SIG-M5 treated with dmso at 0.1 percent for 504 hours (cell line): Measurements from ENCODE around the gene DMBX1.
A peak's percentile ranks its signal among the peaks of the same experiment; 100 is the strongest.

Experiments used
- DNase-seq: peaks from one replicate; lab custom pipeline; 2025; ENCODE audit not compliant: unreplicated experiment; lab: John Stamatoyannopoulos, UW

Gene DMBX1

DNA sequence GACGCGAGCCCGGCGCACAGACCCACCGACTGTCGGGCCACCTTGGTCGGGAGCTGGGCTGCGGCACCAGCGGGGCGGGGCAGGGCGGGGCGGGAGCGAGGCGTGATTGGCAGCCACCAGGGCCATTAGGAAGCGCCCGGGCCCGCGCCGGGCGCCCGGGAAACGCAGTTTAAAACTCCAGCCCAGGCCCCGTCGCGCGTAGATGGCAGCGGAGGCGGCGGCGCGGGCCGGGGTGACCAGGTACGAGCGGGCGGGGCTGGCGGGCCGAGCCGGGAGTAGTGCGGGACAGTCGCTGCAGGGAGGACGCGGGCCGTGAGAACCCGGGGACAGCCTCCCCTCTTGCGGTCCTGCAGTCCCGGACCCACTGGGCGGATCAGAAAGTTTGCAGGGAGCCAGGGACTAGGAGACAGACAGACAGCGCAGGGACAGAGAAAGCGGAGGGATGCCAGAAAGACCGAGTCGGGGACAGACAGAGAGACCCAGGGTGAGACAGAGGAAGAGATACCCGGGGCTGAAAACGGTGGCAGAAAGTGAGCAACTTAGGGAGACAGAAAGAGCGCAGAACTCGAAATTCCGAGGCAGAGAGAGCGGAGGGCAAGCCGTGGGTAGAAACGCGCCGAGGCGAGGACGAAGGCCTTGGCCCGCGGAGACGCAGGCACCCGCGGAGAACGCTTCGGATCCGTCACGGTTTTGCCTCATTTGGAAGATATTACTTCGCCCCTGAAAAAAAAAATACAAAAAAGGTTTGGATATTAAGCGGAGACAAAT lies at the start of gene DMBX1:
DMBX1 (plus strand) TSS at position 199 of the 768 bp plus-strand sequence. CDS start 17,175 bp downstream, outside the sequence.
- DNase-seq: no peak

DNA sequence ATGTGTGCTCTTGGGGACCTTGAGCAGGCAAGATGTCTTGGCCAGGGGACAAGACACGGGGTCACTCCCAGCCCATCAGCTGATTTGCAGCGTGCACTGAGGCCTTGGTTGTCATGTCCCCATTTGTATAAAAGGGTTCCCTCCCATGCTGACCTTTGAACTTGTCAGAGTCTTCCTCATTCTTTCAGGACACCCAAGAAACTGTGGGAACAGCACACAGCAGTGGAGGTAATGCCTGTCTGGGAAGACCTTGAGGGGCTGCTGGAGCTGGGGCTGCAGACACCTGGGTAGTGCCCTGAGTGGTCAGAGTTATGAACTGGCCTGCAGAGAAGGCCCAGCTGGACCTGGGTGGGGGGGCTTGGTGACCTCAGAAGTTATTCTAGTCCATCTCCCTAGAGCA lies 49.2 kb upstream of the DMBX1 start:
- DNase-seq: no peak

DNA sequence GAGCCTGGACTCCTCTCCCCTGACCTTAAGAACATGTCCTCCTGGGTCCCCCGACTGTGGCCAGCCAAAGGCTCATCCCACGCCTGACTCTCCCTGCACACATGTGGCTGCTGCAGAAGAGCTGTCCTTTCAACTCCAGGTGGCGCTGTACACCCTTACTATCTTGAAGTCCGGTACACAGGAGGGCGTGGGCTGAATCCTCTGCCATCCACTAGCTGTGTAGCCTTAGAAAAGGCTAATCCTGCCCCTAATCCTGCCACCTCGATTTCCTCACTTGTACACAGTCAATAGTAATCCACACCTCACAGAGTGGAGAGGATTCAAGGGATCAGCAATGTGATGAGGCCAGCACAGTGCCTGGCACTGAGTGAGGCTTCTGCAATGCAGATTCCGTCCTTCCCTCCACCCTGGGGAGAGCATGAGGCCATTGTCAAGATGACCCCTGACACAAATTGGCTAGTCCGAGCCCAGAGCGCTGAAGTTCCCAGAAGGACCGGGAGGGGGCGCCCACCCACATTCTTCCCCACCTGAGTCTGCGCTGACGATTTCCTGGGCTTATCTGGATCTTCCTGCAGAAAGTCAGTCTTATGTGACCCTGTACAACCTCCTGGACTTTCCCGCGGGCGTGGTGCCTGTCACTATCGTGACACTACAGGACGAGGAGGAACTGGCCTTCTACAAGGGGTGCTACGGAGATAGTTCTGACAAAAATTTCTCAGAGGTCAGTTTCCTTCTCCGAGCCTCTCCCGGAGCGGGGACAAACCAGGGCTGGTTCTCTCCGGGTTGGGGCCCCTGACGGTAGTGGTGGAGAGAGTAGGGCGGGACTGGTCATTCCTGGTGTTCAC lies 47.1 kb upstream of the DMBX1 start:
- DNase-seq: peak; percentile 75

DNA sequence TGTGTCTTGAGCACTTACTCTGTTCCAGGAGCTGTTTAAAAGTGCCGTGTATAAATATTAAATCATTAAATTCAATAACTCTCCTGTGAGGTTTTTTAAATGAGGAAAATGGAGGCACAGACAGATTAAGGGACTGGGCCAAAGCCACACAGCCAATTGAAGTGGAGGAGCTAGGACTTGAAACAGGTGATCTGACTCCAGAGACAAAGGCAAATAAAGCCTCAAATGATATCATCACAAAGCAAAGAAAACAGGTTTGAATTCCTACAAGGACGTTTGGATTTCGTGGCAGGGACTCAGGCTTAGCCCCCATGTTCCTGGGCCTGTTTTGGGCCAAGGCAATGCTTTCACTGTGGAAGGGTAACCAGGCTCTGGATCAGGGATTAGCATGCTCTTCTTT lies 45.2 kb upstream of the DMBX1 start:
- no peak for DNase-seq

DNA sequence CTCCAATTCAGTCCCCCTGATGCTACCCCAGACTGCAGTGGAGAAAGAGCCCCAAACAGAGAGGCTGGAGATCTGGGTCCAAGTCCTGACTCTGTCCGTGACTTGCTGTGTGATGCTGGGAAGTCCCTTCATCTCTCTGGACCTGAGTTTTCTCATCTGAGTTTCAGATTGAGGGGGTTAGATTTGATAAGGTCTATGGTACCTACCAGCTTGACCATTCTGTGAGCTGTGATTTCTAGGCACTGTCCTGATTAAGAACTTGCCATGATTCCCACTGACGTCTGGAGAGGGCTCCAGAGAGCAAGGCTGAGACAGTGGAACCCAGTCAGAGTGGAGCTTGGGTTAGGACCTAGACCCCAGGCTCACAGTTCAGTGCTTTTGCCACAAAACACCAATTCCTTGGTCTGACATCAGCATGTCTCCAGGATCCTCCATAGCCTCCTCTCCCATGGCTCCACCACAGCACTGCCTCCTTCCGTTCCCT lies 43.8 kb upstream of the DMBX1 start:
- DNase-seq: no peak

DNA sequence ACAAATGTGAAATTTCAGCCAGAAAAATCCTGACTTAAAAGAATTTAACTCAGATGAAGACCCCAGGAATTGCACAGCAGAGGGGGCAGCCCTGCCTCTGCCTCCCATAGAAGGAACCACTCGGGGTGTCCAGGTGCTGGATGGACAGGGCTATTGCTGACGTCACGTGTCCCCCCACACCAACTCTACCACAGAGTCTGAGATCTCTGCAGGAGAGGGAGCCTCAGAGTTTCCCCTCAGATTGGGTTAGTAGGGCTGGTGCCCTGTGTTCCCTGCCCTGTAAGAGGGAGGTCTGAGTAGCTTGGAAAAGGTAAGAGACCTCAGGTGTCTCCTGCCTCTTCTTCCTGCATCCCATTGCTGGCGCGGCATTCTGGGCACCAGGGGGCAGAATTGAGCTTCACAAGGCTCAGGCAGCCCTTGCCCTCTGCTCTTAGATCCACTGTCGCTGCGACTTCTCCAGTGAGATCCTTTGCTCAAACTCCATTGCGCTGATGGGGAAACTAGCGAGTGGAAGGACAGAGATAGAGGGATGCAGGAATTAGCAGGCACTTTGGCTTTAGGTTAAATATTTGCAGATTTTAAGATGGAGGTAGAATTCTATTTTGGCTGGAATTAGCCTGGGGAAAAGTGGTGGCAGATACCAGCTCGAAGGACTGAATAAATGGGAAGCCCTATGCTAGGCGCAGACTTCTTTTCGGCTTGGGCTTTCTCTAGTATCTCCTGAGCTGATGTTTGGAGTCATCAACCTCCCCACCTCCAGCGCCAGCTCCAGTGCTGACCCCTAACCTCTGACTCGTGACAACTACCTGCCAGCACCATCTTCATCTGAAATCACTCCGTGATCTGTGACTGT lies 42.8 kb upstream of the DMBX1 start:
- peak; percentile 54 for DNase-seq

DNA sequence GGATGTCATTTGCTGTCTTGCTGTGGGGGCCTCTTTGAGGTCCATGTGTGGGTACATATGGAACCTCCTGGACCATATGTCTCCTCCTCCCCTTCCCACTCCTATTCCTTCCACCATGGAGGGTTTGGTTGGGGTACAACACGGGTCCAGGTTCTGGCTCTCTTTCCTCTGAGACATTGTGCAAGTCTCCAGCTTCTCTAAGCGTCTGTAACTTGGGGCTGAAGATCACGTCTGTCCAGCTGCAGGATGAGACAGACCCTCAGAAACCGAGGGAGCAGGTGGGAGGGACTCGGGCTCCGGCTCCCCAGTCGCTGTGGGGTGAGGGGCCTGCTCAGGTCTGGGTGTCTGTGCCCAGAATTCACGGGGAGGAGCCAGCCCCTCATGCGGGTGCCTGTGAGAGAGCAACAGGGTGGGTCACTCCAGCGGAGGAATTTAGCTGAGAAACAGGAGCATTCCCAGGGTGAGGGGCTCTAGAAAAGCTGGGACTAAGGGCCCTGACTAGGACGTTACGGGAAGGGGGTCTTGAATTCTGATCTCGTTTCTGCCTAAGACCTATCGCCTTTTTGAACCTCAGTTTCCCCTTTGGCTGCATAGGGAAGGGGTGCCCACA lies 42.0 kb upstream of the DMBX1 start:
- DNase-seq: no peak

DNA sequence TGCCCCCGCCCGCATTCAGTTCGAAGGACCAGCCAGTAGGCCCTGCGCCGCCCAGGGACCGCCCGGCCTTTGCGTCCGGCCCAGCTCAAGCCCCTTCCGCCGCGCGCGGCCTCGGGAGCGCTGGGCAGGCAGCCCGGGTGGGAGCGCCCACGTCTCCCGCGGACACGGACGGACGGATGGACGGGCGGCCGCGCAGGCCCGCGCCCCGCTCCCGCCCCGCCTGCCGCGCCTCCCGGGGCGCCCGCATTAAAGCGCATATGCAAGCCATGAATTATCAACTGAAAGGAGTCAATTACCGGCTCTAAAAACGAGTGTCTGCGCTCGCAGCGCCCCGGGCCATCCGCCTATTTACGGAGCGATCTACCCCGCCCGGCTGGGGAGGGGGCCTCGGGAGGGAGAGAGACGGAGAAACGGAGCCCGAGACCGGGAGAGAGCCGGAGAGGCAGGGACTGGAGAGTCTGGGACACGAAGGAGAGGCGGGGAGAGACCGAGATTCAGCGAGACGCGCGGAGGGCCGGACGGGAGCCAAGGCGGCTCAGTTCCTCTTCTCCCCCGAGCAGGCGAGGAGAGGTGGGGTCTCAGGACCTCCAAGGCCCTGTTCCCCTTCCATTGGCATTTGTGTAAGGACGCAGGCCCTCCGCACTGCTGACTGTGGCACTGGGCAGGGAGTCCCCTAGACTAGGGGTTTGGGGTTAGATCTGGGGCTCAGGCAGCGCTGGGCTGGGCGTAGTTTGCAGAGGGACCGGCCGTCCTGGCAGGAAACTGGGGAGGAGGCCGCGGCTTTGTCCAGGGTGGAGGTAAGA lies 41.3 kb upstream of the DMBX1 start:
- DNase-seq: no peak

DNA sequence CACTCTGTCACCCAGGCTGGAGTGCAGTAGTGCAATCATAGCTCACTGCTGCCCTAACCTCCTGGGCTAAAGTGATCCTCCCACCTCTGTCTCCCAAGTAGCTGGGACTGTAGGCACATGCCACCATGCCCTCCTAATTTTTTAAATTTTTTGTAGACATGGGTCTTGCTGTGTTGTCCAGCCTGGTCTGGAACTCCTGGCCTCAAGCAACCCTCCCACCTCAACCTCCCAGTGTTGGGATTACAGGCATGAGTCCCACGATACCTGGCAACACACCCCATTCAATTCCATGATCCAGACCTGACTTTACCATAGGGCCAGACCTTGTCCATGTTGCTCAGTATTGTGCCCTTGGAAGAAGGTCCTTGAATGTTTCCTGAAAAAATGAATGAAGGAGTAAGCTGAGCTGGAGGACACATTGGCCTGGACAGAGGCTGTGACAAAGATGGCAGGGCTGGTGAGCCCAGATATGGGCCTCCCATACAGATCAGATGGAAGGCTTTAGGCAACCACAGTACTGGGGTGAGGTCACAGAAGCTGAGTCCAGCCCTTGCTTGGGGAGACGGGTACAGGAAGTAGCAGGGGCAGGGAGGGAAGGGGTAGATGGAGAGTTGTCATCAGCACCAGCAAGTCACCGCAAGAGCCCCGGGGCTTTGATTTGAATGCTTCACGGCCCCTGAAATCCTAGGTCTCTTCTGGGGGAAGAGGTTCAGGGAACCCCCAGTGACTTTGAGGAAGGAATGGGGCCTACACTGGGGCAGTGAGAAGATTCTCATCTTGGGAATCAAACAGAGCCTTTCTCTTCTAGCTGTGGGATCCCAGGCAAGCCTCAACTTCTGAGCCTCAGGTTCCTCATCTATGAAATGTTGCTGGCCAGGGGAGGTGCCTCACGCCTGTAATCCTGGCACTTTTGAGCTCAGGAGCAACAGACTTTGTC lies 40.1 kb upstream of the DMBX1 start:
- no peak for DNase-seq

DNA sequence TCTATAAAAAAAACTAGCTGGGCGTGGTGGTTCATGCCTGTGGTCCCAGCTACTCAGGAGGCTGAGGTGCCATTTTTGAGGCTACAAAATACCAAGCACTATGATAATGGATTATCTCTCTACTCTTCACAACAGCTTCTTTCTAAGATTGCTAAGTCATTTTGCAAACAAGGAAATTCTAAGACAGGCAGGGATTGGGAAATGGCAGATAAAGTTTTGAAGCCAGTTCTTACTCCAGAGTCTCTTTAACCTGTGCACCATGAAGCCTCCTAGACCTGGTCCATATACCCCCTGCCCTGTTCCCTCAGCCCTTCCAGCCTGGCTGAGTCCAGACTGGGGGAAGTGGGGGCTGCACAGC lies 39.5 kb upstream of the DMBX1 start:
- no peak for DNase-seq

DNA sequence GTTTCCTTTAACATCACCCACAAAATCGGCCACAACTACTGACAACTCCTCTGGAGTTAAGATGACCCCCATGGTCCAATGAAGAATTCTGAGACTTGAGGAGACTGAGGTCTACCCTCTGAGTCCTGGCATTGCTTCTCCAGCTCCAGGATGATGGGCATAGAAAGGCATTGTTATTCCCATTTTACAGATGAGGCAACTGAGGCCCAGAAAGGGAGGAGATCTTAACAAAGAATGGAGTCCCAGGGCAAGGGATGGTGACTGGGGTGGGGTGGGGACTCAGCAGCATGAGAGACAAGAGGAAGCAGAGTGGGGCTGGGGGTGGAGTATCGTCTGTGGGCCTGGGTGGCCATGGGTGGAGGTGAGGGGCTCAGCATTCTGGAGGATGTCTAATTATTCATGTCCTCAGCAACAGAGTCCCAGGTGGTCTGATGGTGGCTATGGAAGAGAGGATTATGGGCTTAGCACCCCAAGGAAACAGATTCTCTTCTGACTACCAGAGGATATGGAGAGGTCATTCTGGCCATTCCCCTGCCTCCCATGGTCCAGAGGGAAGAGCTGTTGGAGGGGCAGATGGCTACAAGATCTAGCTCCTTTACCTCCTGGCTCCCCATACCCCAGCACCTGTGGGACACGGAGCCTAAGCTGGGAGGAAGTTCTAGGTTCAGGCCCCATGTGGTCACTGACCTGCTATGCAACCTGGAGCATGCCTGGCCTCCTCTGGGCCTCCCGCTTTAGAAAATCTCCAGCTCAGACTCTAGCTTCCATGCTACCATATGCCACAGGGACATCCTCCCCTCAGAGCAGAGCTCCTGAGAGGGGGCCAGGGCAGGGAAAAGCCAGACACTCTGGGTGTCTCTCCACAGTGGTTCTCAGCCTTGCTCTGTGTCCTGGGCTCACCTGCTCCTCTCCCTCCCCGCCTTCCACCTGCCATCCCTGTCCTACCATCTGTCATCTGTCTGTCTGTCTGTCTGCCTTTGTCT lies 37.4 kb upstream of the DMBX1 start:
- DNase-seq: no peak

DNA sequence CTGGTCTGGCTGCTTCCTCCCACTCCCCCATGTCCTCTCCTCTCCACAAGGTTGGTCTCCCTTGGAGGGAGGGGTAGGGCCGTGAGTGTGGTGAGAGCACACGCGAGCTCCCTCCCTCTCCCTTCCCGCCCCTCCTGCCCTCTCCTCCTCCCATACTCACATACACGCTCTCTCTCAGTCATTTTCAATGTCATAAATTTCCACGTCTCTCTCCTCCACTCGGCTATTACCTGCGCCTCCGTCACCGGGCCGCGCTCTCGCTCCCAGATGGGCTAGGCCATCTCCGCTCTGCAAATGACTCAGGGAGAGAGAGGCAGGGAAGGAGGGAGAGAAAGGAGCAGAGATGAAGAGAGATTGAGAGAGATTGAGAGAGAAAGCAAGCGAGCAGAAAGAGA lies 36.7 kb upstream of the DMBX1 start:
- no peak for DNase-seq

DNA sequence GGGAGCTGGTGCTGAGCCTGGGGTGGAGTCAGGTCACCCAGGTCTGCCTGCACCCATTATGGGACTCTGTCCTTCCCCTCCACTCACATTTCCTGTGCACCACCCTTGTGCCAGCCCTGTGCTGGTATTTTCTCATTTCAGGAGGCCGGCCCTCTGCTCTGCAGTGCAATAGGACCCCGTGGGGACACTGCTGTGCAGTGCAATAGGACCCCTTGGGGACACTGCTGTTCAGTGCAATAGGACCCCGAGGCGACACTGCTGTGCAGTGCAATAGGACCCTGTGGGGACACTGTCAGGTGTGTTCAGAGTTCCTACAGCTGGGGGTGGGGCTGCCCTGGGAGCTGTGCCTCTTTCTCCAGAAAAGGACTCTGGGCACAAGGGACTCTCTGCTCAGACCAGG lies 36.2 kb upstream of the DMBX1 start:
- no peak for DNase-seq

DNA sequence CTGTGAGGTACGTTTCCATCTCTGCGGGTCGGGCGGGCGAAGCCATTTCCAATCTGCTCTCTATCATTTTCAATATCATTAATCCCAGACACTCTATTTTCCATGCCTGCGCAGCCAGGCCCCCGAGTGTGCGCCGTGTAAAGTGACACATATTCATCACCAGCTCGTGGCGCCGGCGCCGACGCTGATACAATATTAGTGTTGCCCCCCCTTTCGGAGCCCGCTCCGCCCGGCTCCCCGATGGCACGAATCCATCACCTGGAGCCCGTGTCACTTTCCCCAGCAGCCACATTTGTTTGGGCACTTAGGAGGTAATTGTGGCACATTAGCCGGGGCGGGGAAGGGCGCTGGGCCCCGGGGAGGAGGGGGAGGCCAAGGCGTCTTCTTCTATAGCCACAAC lies 33.7 kb upstream of the DMBX1 start:
- no peak for DNase-seq

DNA sequence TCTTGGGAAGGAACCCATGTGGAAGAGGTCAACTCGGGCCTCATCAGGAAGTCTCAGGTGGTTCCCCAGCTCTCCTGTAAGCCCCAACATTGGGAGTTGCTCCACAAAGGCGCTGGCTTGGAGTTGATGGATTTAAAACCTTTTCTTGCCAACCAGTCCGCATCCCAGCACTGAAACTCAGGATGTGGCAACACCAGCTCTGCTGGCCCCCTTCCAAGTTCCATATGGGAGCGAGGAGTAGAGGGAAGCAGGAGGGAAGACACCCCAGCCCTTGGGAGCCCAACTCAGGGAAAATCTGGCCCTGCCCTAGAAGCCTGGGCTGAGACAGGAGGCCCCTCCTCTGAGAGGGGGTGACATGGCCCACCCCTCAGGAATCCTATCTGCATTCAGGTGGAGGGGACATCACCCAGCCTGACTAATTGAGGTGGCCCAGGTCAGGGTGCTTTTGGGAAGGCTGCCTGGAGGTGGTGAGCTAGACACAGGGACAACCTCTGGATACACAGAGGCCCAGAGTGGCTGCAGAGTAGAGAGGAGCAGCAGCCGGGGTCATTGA lies 33.1 kb upstream of the DMBX1 start:
- DNase-seq: no peak

DNA sequence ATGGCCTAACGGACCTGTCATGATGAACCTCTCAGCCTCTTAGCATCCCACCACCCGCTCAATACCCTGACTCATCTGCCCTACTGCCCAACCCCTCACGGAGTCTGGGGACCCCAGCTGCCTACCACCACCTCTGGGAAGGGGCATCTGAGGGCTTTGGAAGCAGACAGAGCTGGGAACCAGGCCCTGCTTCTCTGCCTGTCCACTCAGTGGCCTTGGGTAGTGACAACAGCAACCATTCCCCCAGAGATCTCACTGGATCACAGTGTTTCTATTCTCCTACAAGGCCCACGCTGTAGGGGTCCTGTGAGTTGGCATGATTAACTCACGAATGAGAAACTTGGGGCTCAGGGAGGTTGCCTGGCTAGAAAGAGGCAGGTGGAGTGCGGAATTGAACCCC lies 32.5 kb upstream of the DMBX1 start:
- DNase-seq: no peak

DNA sequence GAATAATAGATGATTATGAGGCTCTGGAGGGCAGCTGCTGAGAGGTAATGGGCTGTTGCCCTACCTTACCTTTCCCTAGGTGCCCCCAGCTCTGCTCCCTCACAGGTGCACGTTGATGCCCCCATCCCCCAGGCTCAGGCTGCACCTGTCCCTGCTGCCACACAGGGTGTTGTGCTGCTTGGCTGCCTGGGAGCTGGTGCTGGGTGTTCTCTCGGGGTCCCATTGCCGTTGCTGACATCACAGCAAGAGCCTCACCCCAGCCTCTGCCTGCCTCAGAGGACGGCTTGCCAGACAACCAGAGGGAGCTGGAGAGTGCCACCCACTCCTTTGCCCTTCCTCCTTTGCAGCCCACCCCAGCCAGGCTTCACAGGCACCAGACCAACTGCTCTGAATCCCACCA lies 31.4 kb upstream of the DMBX1 start:
- no peak for DNase-seq

DNA sequence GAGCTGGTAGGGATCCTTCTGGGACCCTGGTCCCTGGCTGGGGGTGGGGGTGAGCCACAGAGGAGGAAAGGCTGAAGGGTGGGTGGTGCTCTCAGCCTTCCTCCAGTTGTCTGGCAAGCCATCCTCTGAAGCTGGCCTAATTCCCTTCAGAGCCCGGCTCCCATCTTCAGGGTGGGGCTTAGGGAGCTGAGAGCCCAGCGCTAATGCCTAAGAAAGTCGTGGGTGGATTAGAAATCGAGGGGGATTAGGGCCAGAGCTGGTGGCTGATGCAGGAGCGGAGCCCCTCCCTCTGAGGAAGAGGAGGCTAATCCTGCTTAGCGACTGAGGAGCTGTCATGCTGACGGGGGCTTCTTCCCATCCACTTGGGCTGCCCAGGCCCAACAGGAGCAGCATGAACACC lies 30.8 kb upstream of the DMBX1 start:
- DNase-seq: no peak
